Measurements from ENCODE around the gene OR1B1.
"Not testable (repeated sequence)": the region's sequence is repeated elsewhere in the genome, so short reads cannot be mapped to it uniquely, and the experiment has no call there.

The OR1B1 gene

DNA sequence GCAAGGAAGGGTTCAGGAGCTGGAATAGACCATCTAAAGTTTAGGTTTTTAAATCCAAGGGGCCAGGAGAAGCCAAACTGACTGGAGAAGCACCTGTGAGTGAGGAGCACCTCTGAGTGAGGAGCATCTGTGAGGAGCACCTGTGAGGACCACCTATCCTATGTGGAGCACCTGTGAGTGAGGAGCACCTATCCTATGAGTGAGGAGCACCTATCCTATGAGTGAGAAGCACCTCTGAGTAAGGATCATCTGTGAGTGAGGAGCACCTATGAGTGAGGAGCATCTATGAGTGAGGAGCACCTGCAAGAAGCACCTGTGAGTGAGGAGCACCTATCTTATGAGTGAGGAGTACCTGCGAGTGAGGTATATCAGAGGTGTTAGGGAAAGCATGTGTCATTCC lies 50.8 kb downstream of the OR1B1 start:
- Histone ChIP-seq H3K9me3 (replicated peaks in 1 of 11) (peaks cover 3 to 6% (median 4%) of the 10 kb centered on the region in 11 experiments; a peak in 16 of 22 replicates), H3K36me3 (no peaks in the 10 kb centered on the region), H4K20me1 (no peaks in the 10 kb centered on the region), H3K27me3 (no peaks in the 10 kb centered on the region), H3K4me3 (no peak overlapping the region), H3K4me1 (no peaks in the 10 kb centered on the region), H3K4me2 (no peak overlapping the region), H3K9ac (no peak overlapping the region), H3K27ac (no peak overlapping the region)
- TF ChIP-seq Cebpa-rat (IDR thresholded peaks at IDR 0.05), result no peak

DNA sequence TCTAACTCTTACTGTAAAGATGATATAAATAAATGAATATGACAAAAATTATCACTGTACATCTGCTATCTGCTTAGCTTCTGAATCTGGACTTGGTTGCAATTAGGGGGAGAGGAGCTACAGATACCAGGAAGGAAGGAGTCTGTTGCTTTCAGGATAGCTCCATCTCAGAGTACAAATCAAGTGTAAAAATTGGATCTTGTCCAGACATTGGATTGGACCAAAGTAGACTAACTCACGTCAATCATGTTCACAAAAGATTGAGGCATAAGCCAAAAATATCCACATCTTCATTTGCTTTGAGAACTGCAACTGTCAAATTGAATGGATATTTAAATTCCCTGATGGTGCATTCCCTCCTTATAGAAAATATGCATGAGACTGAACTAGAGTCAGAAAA lies 51.7 kb downstream of the OR1B1 start:
- Histone ChIP-seq H3K4me1 (no peaks in the 10 kb centered on the region), H3K27ac (no peak overlapping the region), H3K27me3 (no peaks in the 10 kb centered on the region), H3K4me3 (no peak overlapping the region), H3K36me3 (no peaks in the 10 kb centered on the region), H4K20me1 (no peaks in the 10 kb centered on the region), H3K4me2 (no peak overlapping the region), H3K9ac (no peak overlapping the region), H3K9me3 (replicated peaks in 1 of 11) (peaks cover 4 to 15% (median 6%) of the 10 kb centered on the region in 11 experiments; a peak in 16 of 22 replicates)
- TF ChIP-seq Cebpa-rat (IDR thresholded peaks at IDR 0.05), result no peak

DNA sequence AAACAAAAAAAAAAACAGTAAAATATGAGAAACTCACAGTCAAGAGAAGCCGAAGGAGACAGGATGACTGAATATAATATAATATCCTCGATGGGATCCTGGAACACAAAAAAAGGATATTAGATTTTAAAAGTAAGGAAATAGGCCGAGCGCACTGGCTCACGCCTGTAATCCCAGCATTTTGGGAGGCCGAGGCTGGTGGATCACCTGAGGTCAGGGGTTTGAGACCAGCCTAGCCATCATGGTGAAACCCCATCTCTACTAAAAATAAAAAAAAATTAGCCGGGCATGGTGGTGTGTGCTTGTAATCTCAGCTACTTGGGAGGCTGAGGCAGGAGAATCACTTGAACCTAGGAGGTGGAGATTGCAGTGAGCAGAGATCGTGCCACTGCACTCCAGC lies 74.1 kb downstream of the OR1B1 start, which contains the start of gene OR1L8:
Gene OR1L8 (minus strand): TSS at position 101 of the 400 bp plus-strand sequence. CDS start 14,907 bp downstream, outside the sequence.
- not testable (repeated sequence) for H4K20me1 ChIP-seq; H3K27me3 ChIP-seq; H3K4me3 ChIP-seq; H3K9me3 ChIP-seq (replicated peaks in 1 of 11); H3K36me3 ChIP-seq; H3K4me1 ChIP-seq; H3K27ac ChIP-seq; H3K4me2 ChIP-seq; H3K9ac ChIP-seq

DNA sequence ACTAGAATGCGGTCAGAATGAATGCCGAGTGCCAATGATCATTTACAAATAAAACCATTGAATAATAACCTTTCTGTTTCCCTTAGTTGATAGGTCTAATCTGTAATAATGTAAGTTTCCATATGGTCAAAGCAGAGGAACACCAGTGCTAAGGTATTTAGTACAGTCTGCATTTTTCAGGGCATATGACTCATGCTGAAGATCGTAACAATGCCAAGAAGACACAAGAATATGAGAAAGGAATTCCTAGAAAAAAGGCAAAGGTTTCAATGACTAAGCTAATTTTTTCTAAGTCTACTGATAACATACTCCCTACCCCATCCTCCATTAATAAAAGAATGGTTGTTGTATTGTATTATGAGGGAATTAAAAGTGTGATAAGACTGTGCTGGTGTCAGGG lies 77.1 kb downstream of the OR1B1 start:
- Histone ChIP-seq H3K4me3 (no peak overlapping the region), H3K9ac (no peak overlapping the region), H3K27ac (no peak overlapping the region), H3K36me3 (no peaks in the 10 kb centered on the region), H3K4me2 (no peak overlapping the region), H4K20me1 (no peaks in the 10 kb centered on the region), H3K27me3 (no peaks in the 10 kb centered on the region), H3K9me3 (replicated peaks in 1 of 11) (peaks cover 0 to 15% (median 5%) of the 10 kb centered on the region in 11 experiments; a peak in 4 of 22 replicates), H3K4me1 (no peaks in the 10 kb centered on the region)
- no peak for TF ChIP-seq Cebpa-rat (IDR thresholded peaks at IDR 0.05)

DNA sequence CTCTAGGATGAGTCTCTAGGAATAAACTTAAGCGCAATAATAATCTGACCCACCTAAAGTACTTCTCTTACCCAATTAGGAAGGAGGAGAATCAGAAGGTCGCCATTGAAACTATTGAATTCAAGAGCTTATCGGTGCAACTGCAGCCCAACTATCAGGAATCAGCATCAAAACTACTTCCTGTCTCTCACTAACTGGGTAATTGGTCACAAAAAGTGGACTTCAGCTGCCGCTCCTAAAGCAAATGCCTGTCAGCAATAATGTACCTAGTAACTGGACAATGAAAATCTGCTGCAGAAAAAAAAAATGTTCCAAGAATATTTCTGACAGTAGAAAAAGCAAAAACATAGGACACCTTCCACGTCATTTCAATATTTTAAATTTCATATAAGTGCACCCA lies 77.6 kb downstream of the OR1B1 start:
- no peak overlapping the region for H3K9ac ChIP-seq
- H3K9me3 ChIP-seq (replicated peaks in 1 of 11), result peaks cover 0 to 15% (median 5%) of the 10 kb centered on the region in 11 experiments; a peak in 4 of 22 replicates
- H3K4me3 ChIP-seq, result no peak overlapping the region
- no peaks in the 10 kb centered on the region for H3K27me3 ChIP-seq
- H3K4me2 ChIP-seq, result no peak overlapping the region
- TF ChIP-seq Cebpa-rat (IDR thresholded peaks at IDR 0.05), result no peak
- no peaks in the 10 kb centered on the region for H4K20me1 ChIP-seq
- H3K4me1 ChIP-seq, result no peaks in the 10 kb centered on the region
- no peaks in the 10 kb centered on the region for H3K36me3 ChIP-seq
- H3K27ac ChIP-seq, result no peak overlapping the region
